Neural progenitor cell (in vitro differentiated cells): ENCODE measurements around the gene LACTB.

Experiments
- EZH2 ChIP-seq: fragments of 200-600 bp; sonication (generic); IDR thresholded peaks from 2 replicates; pipeline ENCODE4 v1.6.1; 2017; ENCODE audit warnings: antibody characterized with exemption, mild to moderate bottlenecking, moderate library complexity
- TF ChIP-seq, protein P1 (sequence below): fragments of 200-600 bp; sonication (generic); IDR thresholded peaks from 2 replicates; pipeline ENCODE4 v1.5.1; 2017; ENCODE audit warnings: antibody characterized with exemption, mild to moderate bottlenecking

DNA sequence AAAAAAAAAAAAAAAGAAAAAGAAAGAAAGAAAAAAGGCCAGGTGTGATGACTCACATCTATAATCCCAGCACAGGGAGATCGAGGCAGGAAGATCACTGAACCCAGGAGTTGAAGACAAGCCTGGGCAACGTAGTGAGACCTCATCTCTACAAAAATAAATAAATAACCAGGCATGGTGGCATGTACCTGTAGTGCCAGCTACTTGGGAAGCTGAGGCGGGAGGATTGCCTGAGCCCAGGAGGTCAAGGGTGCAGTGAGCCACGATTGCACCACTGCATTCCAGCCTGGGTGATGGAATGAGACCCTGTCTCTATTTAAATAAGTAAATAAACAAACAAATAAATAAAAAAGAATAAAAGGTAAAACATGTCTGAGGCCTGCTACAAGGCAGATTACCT is 39.3 kb upstream of the LACTB start:
- TF ChIP-seq, protein P1, sequence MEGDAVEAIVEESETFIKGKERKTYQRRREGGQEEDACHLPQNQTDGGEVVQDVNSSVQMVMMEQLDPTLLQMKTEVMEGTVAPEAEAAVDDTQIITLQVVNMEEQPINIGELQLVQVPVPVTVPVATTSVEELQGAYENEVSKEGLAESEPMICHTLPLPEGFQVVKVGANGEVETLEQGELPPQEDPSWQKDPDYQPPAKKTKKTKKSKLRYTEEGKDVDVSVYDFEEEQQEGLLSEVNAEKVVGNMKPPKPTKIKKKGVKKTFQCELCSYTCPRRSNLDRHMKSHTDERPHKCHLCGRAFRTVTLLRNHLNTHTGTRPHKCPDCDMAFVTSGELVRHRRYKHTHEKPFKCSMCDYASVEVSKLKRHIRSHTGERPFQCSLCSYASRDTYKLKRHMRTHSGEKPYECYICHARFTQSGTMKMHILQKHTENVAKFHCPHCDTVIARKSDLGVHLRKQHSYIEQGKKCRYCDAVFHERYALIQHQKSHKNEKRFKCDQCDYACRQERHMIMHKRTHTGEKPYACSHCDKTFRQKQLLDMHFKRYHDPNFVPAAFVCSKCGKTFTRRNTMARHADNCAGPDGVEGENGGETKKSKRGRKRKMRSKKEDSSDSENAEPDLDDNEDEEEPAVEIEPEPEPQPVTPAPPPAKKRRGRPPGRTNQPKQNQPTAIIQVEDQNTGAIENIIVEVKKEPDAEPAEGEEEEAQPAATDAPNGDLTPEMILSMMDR = no peak
- TF ChIP-seq EZH2 = no peak
